HCT116 (cell line): ENCODE data around the gene ZNF814.
"Not testable (repeated sequence)": the region's sequence is repeated elsewhere in the genome, so short reads cannot be mapped to it uniquely, and the experiment has no call there.

Source experiments
- ATF3 ChIP-seq: IDR thresholded peaks from 2 replicates; pipeline ENCODE4 v1.6.1; 2012
- CEBPB ChIP-seq: IDR thresholded peaks from 2 replicates; pipeline ENCODE4 v1.6.1; 2012; ENCODE audit warnings: low read depth
- CTCF ChIP-seq, 3 experiments: fragments of 200-600 bp in 1 of 3; sonication (generic) in 1 of 3; IDR thresholded peaks in 2 of 3; conservative IDR thresholded peaks in 1 of 3; 2 replicates each; pipeline ENCODE4 v1.5.1; 2012 to 2017; ENCODE audit warnings: low read depth in 2 of 3, low read length in 2 of 3, antibody characterized with exemption in 1 of 3, borderline replicate concordance in 1 of 3, control low read depth in 1 of 3, mild to moderate bottlenecking in 1 of 3, mixed read lengths in 1 of 3, mixed run types in 1 of 3, moderate library complexity in 1 of 3; ENCODE audit not compliant: insufficient read depth in 1 of 3
- EZH2 ChIP-seq: fragments of 200-600 bp; sonication (generic); IDR thresholded peaks from 2 replicates; pipeline ENCODE4 v1.6.1; 2017; ENCODE audit warnings: antibody characterized with exemption, mixed run types
- EZH2phosphoT487 ChIP-seq: fragments of 200-600 bp; IDR thresholded peaks from 2 replicates; pipeline ENCODE4 v1.6.1; 2018; ENCODE audit warnings: antibody characterized with exemption, borderline replicate concordance
- JUND ChIP-seq: IDR thresholded peaks from 2 replicates; pipeline ENCODE4 v1.6.1; 2012
- POLR2A ChIP-seq: IDR thresholded peaks from 2 replicates; pipeline ENCODE4 v1.7.0; 2011; ENCODE audit warnings: borderline replicate concordance; ENCODE audit not compliant: insufficient read depth, insufficient read length; ENCODE audit errors: extremely low read depth
- RAD21 ChIP-seq: IDR thresholded peaks from 2 replicates; pipeline ENCODE4 v1.6.1; 2012; ENCODE audit warnings: low read depth, mild to moderate bottlenecking
- REST ChIP-seq: IDR thresholded peaks from 2 replicates; pipeline ENCODE4 v1.6.1; 2012; ENCODE audit warnings: low read depth
- SIN3A ChIP-seq: IDR thresholded peaks from 2 replicates; pipeline ENCODE4 v1.6.1; 2012; ENCODE audit warnings: low read depth
- ZBTB33 ChIP-seq: IDR thresholded peaks from 2 replicates; pipeline ENCODE4 v1.6.1; 2011; ENCODE audit warnings: mild to moderate bottlenecking, low read length, moderate library complexity; ENCODE audit not compliant: insufficient replicate concordance; ENCODE audit errors: extremely low read depth
- ZNF274 ChIP-seq: fragments of 200-500 bp; sonication (Bioruptor generic); IDR thresholded peaks from 2 replicates; pipeline ENCODE4 v1.6.1; 2014; ENCODE audit warnings: mild to moderate bottlenecking, low read depth, low read length, inconsistent platforms
- TF ChIP-seq, protein P1 (sequence below): IDR thresholded peaks from 2 replicates; pipeline ENCODE4 v1.6.1; 2012

- TF ChIP-seq POLR2A; CTCF (IDR thresholded peaks at IDR 0.05 in 2 of 3, conservative IDR thresholded peaks at IDR 0.05 in 1 of 3; ENCODE audit: borderline replicate concordance in 1 of 3, insufficient read depth in 1 of 3, low read depth in 2 of 3, low read length in 2 of 3); ZNF274; ATF3; REST; EZH2phosphoT487; SIN3A; EZH2; ZBTB33; CEBPB; JUND; RAD21: not testable (repeated sequence)
- TF ChIP-seq, protein P1, sequence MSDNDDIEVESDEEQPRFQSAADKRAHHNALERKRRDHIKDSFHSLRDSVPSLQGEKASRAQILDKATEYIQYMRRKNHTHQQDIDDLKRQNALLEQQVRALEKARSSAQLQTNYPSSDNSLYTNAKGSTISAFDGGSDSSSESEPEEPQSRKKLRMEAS: not testable (repeated sequence)
These were observed 36.8 kb downstream of the ZNF814 start for GRCh38 chr19:57851812-57852603.
